ENCODE results near the gene NTRK3. TPM values are rescaled to one million over a fixed set of nuclear protein-coding genes. Genes with fewer than 3 reads are reported as not detected.

The NTRK3 gene
- total RNA-seq, 4 donors from 2014 or later = 0.09 to 2.7 (median 0.62) TPM

GRCh38 chr15:88100181-88100580 lies 156.4 kb downstream of the NTRK3 start:
- H3K4me3 ChIP-seq = no peak overlapping the region
- no peak for DNase-seq
- H3K27me3 ChIP-seq = peaks cover 0 to 18% (median 0%) of the 10 kb centered on the region in 4 donors
- no peaks in the 10 kb centered on the region for H3K9me3 ChIP-seq
- intact Hi-C loops (cut with DNase I) = no loop called here
- WGBS, 2 donors = 71 to 92% methylated on average over 2 of the region's 2 CpGs
- no peak for TF ChIP-seq CTCF (IDR thresholded peaks at IDR 0.05)
- TF ChIP-seq POLR2A (IDR thresholded peaks at IDR 0.05) = no peak
- no peaks in the 10 kb centered on the region for H3K4me1 ChIP-seq
- H3K36me3 ChIP-seq = no peaks in the 10 kb centered on the region
- H3K27ac ChIP-seq = no peak overlapping the region

GRCh38 chr15:88098361-88098760 lies 158.2 kb downstream of the NTRK3 start:
- Histone ChIP-seq H3K27me3 (peaks cover 0 to 25% (median 0%) of the 10 kb centered on the region in 4 donors), H3K27ac (no peak overlapping the region), H3K4me1 (no peaks in the 10 kb centered on the region), H3K4me3 (no peak overlapping the region), H3K9me3 (no peaks in the 10 kb centered on the region), H3K36me3 (no peaks in the 10 kb centered on the region)
- WGBS, 2 donors = 68 to 73% methylated on average over 10 of the region's 10 CpGs
- TF ChIP-seq CTCF (IDR thresholded peaks at IDR 0.05) (no peak), POLR2A (IDR thresholded peaks at IDR 0.05) (no peak)
- no peak for DNase-seq
- intact Hi-C loops (cut with DNase I) = no loop called here

GRCh38 chr15:88091444-88092016 lies 165.0 kb downstream of the NTRK3 start:
- no peak overlapping the region for H3K27ac ChIP-seq
- H3K4me1 ChIP-seq = no peaks in the 10 kb centered on the region
- intact Hi-C loops (cut with DNase I) = no loop called here
- peaks cover 0 to 58% (median 0%) of the 10 kb centered on the region in 4 donors for H3K27me3 ChIP-seq
- DNase-seq = no peak
- H3K9me3 ChIP-seq = no peaks in the 10 kb centered on the region
- H3K4me3 ChIP-seq = no peak overlapping the region
- H3K36me3 ChIP-seq = no peaks in the 10 kb centered on the region
- 64 to 72% methylated on average over 3 of the region's 3 CpGs for WGBS, 2 donors
- TF ChIP-seq CTCF (IDR thresholded peaks at IDR 0.05) = no peak
- TF ChIP-seq POLR2A (IDR thresholded peaks at IDR 0.05) = no peak

- WGBS, 2 donors = 27 to 43% methylated on average over 5 to 6 of the region's 6 CpGs
- H3K9me3 ChIP-seq = no peaks in the 10 kb centered on the region
- H3K4me1 ChIP-seq = no peaks in the 10 kb centered on the region
- no peak for DNase-seq
- peaks cover 0 to 50% (median 0%) of the 10 kb centered on the region in 4 donors for H3K27me3 ChIP-seq
- H3K4me3 ChIP-seq = no peak overlapping the region
- intact Hi-C loops (cut with DNase I) = no loop called here
- no peaks in the 10 kb centered on the region for H3K36me3 ChIP-seq
- no peak overlapping the region for H3K27ac ChIP-seq
- TF ChIP-seq CTCF (IDR thresholded peaks at IDR 0.05) (no peak), POLR2A (IDR thresholded peaks at IDR 0.05) (no peak)
These were observed 166.0 kb downstream of the NTRK3 start for GRCh38 chr15:88090481-88091011.

- intact Hi-C loops (cut with DNase I) = no loop called here
These were observed 166.8 kb downstream of the NTRK3 start for GRCh38 chr15:88089731-88090130.

More at GRCh38 chr15:88089731-88090130, 166.8 kb downstream of the NTRK3 start:
- 56 to 57% methylated on average over 4 of the region's 4 CpGs for WGBS, 2 donors
- Histone ChIP-seq H3K27ac (no peak overlapping the region), H3K36me3 (no peaks in the 10 kb centered on the region), H3K9me3 (no peaks in the 10 kb centered on the region), H3K4me3 (no peak overlapping the region), H3K27me3 (peaks cover 0 to 52% (median 0%) of the 10 kb centered on the region in 4 donors), H3K4me1 (no peaks in the 10 kb centered on the region)
- TF ChIP-seq CTCF (IDR thresholded peaks at IDR 0.05) (no peak), POLR2A (IDR thresholded peaks at IDR 0.05) (no peak)
- DNase-seq = no peak
